Effector CD8-positive, alpha-beta T cell (primary cell): Measurements from ENCODE around the gene ABCD3.

Source experiments
- DNase-seq: peaks from one replicate; lab custom pipeline; 2025; lab: John Stamatoyannopoulos, UW

ABCD3 gene

DNA sequence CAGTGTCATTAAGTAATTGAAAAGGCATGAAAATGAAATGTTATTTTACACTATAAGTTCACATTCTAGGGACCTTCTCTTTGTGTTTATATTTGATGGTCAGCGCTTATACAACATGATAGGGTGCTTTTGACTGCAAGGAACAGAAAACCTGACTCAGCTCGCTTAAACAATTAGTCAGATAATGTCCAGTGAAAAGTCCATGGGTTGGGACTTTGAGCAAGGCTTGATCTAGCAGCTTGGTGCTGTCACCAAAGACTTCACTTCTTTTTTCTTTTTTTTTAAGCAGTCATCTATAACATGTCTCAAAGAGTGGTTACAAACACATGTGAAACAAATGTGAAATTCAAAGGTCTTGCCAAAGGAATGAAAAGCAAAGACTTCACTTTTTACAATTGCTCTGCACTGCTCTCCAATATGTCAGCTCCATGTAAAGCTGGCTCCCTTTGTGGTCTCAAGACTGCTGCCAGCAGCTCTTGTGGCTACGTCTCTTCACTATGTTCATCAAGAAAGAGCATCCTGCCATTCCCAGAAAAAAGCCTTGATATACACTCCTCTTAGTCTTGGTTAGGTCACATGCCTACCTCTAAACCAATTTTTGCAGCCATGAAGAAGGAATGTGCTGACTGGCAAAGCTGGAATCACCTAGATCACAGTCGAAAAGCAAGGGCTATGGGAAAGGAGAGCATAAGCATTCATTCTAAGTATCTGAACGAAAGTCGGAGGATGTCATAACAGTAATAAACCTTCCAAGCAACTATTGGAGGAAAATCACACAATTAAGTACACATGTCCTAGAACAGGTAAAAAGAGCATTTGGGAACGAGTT lies 108.2 kb downstream of the ABCD3 start:
- no peak for DNase-seq

- no peak for DNase-seq
These were observed 109.3 kb downstream of the ABCD3 start for GRCh38 chr1:94527447-94528031.

- no peak for DNase-seq
These were observed 110.1 kb downstream of the ABCD3 start for GRCh38 chr1:94528299-94528698.

DNA sequence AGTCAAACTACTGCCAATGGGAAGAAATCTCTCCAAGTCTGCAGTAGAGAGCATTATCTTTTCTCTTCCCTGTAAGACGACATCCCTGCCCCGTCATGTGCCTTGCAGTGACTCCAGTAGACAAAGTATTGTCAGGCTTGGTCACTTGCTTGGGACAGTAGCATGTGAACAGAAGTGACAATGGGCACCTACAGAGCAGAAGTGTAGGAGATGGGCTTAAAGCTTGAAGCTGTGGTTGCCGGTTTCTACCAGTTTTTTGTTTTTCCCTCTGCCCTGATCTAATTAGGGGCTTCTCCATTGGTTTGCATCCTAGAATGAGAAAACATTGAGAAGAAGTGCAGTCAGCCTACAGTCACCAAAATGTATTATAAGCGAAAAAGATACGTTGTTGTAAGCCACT lies 110.6 kb downstream of the ABCD3 start:
- no peak for DNase-seq

DNA sequence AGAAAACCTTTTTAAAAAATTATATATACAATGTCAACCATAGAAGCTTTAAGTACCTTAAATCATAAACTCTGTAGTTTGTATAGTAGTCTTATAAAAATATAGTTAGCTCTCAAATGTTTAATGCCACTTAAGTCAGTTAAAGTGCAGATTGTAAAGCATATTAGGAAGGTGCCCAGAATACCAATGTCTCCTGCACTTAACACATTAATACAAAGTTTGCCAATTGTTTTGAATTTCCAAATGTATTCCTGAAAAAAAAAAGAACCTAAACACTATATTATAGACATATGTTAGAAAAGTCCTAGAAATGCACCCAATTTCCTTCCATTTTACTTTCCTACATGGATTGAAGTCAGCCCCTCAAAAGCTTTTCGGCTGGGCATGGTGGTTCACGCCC lies 111.2 kb downstream of the ABCD3 start:
- DNase-seq: no peak

GRCh38 chr1:94530373-94530878 lies 112.2 kb downstream of the ABCD3 start:
- no peak for DNase-seq

DNA sequence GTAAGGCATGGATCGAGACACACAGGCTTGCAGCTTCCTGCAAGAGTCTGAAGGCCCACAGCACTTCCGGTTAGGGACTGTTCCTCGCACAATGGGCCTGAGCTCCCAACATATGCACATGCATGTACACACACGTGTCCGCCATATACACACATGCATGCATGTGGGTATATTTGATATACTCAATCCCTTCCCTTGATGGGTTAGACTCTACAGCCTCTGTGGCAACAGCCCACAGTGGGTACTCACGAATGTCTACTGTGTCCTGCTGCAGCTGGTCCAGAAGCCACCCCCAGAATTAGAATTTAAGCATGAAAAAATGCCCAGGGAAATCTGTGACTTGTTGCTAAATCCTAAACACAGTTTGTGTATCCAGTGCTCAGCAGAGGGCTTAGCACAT lies 113.5 kb downstream of the ABCD3 start:
- no peak for DNase-seq

GRCh38 chr1:94532077-94532476 lies 113.9 kb downstream of the ABCD3 start:
- no peak for DNase-seq

DNA sequence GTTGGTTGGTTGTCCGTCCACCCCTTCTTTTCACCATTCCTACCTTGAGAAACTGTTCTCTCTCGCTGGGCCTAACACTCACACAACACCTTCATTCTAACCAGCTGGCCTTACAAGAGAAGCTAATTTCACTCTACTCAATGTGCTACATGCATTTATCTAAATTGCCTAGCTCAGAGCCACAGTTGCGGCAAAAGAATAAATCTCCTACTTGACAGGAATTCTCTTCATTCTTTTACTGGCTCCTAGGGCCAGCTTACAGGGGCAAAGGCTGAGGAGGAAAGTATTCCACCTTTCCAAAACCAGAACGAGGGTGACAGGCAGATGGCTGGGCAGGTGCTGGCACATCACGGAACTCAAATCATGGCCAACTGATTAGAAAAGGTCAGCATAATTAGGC lies 116.9 kb downstream of the ABCD3 start:
- no peak for DNase-seq

DNA sequence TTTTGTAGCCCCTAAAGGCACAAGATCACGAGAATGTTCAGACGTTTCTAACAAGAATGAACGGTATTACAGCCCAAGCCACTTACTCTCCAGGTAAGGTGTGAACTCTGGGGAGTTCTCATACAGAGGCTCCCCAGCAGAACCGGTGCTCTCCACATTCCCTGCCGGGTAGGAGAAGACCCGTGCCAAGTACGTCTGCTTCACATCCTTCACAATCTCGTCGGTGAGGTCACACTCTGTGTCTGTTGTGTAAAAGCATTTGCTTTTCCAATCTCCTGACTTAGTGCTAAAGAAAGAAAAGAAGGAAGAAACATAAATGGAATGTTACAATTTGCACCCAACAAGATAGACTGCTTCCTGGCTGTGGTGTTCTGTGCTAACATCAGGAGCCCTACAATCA lies 117.7 kb downstream of the ABCD3 start:
- no peak for DNase-seq

GRCh38 chr1:94537254-94537653 lies 119.1 kb downstream of the ABCD3 start:
- DNase-seq: no peak

DNA sequence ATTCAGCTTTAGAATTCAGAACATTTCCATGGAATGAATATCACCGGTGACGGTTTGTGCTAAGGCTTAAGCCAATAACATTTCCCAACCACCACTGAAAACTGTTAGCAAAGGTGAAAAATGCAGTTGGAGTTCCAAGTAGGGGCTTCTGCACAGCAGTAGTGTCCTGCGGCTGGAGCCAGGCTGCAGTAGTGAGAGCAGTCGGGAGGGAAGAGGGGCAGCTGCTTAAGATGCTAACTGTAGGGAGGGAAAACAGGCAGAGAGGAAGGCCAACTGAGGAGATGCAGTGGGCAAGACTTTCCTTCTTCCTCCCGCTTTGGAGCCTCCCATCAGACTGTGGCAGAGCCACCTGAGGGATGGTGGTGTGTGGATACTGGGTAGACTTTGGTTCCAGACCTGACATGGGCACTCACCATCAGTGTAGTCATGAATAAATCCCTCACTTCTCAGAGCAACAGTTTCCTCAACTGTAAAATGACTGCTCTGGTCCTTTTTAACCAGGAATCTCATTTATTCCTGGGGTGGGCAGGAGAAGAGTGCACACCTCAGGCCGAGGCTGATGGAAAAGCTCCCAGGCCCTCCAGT lies 120.1 kb downstream of the ABCD3 start:
- no peak for DNase-seq

DNA sequence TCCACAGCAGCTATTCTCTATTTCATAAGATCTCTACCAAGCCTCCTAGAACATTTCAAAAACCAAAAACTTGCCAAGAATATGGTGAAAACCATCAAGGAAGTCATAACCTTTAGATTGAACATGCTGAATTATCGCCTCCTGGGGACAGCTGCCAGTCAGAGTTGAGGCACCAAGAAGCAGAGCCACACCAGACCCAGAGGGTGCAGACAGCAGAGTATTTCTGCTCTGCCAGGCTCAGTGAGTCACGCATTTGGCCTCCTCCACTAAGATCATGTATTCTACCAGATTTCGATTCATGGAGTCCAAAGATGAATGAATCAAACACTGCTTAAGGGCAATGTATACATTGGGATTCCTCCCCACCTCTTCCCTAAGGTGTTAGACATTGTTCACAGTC lies 121.3 kb downstream of the ABCD3 start:
- no peak for DNase-seq

GRCh38 chr1:94540440-94541245 lies 122.5 kb downstream of the ABCD3 start:
- DNase-seq: no peak

DNA sequence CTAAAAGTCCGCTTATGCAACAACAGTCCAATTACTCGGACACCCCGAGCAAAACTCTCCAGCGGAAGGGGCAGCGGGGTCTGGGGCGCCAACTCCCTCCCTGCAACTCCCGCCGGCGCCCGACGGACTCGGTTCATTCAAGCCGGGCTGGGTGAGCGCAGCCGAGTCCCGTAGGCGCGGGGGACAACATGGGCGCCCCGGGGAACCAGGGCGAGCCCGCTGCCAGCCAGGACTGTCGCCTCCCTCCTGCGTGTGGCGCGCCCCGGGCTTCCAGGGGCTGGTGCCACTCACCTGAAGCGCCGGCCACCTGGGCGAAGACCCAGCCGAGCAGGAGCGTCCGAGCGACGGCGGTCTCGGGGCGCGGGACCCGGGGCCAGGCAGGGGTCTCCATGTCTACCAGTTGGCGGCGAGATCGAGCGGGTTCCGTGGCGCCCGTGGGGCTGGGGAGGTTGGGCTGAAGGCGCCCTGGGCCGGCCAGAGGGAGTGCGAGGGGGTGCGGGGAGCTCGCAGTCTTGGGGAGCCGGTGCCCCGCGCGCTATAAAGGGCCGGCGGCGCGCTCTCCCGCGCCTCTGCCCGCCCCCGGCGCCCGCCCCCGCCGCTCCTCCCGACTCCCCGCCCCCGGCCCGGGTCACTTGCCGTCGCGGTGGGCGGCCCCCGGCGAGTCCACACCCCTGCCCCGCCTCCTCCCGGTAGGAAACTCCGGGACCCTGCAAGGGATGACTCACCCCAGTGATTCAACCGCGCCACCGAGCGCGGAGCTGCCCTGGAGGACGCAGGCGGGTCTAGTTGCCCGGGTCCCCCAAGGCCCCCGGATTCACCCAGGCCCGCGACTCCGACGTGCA lies 123.3 kb downstream of the ABCD3 start, which contains the start of gene F3:
F3 (minus strand) TSS at position 514 of the 842 bp plus-strand sequence; CDS start at position 391, 123 bp downstream.
- DNase-seq: no peak

GRCh38 chr1:94542088-94542870 lies 124.1 kb downstream of the ABCD3 start:
- DNase-seq: no peak

- no peak for DNase-seq
These were observed 124.8 kb downstream of the ABCD3 start for GRCh38 chr1:94543001-94543400.

GRCh38 chr1:94543893-94544635 lies 125.9 kb downstream of the ABCD3 start:
- no peak for DNase-seq

GRCh38 chr1:94544706-94545490 lies 126.7 kb downstream of the ABCD3 start:
- DNase-seq: no peak
